T-helper 1 cell (primary cell): ENCODE results near the gene PHAF1.
A peak's percentile ranks its signal among the peaks of the same experiment; 100 is the strongest.
"Not testable (repeated sequence)": the region's sequence is repeated elsewhere in the genome, so short reads cannot be mapped to it uniquely, and the experiment has no call there.

Experiments used
- DNase-seq, 5 donors: peaks; one replicate each; pipeline ENCODE4 v3.0.0-alpha.2; 2012 to 2020

Gene PHAF1

DNA sequence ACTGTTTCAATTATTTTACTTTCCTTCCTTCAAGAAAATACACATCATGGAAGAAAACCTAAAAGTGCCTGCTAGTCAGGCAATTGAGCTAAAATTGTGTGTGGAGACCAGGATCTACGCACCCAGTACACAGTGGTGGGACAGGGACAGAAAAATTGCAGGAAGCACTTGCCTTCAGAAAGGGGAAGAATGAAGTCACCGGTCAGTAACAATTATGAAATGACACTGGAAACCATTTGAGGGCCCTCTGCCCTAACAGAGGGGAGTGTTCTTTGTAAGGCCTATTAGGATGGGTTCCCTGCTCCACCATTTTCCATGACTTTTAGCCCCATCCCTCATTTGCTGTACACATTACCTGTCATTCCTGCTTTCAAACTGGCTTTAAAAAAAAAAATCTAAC is 4.5 kb upstream of the PHAF1 start:
- no peak for DNase-seq

DNA sequence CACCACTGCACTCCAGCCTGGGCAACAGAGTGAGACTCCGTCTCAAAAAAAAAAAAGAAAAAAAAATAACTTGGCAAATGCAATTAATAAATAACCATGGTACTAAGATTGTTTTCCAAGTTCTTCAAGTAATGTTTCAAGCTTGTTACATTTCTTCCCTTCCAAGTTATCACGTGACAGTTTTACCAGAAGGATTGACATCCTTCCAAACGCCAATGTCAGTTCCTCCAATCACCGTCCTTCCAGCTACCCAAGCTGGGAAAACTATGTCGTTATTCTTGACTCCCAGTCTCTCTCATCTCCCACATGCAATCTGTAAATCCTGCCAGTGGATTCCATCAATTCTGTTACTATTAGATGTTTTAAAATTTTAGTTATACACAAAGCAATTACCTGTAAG is 3.9 kb upstream of the PHAF1 start:
- DNase-seq: no peak

DNA sequence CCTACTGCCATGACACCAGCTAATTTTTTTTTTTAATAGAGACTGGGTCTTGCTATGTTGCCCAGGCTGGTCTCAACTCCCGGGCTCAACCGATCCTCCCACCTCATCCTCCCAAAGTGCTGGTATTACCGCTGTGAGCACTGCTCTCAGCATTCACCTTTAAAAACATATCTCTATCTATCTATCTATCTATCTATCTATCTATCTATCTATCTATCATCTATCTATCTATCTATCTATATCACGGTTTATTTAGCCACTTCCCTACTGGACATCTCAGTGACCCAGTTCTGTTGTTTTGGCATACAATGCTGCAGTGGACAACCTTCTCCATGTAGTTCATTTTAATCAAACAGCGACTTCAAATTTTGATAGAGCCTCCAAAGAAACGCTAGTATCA is 1.3 kb upstream of the PHAF1 start:
- DNase-seq: no peak

DNA sequence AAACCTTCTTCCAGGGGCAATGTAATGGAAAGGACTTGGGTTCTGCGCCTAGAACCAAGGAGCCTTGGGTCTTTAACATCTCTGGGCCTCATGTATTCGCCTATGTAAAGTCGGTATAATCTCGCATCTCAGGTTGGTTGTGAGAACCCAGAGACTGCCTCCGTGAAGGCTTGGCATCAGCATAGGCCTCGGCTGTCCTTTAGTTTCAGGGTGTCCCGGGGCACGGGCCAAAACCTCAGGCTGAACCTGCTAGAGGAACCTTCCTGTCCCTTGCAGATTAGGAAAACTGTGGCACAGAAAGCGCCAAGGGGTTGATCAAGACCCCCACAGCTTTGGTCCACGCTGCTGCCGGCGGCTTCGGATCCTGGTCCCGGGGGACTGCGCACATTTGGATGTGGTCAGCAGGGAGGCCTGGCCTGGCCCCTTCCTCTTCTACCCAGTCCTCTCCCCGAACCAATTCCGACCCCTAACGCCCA is 772 bp upstream of the PHAF1 start:
- peak in 1 of 5 donors; percentile 0 for DNase-seq

DNA sequence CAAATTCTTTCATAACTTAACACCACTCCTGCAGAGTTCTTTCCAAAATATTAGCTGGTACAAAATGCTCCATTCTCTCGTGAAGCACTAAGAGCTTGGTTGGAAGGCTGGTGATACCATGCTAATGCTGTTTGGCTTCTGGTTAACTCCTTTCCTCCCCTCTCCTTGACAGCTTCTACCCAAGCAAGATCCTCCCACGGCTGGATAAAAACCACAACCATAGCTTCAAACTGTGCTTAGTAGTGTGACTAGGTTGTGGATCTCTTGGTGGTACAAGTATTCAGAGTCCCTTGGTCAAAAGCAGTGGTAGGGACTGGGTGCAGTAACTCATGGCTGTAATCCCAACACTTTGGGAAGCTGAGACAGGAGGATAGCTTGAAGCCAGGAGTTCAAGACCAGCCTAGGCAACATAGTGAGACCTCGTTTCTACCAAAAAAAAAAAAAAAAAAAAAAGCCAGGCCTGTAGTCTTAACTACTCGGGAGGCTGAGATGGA is 2.3 kb downstream of the PHAF1 start:
- DNase-seq: no peak

DNA sequence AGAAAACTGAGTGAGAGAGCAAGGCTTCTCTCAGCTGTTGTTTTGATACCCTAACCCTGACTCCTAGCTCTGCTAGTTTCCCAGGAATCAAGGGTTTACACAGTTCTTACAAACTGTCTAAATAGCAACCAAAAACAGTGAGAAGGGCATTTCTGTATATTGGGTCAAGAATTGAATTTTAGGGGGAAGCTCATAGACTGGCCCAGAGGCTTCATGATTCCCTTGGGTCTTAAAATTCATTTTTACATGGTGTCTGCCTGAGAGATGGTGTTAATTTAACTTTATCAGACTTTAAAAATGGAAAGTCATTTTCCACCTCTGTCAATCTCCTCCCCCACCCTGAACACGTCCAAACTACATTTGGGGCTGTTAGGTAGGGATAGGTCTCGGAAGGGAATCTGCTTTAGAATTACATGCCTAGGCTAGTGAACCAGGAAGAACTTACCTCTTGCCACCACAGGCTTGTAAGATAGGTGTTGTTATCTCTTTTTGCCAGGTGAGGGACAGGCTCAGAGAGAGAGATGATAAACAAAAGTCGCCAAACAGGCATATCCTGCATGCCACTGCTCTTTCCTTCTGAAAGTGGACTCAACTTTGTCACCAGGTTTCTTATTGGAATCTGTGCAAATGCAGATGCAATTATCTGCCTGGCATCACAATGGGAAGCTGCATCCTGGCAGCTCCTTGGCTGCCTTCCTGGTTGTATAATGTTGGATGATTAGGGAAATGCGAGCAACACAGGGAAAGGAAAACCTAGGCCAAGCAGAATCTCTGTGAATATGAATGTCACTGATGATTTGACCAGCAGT is 3.1 kb downstream of the PHAF1 start:
- no peak for DNase-seq

DNA sequence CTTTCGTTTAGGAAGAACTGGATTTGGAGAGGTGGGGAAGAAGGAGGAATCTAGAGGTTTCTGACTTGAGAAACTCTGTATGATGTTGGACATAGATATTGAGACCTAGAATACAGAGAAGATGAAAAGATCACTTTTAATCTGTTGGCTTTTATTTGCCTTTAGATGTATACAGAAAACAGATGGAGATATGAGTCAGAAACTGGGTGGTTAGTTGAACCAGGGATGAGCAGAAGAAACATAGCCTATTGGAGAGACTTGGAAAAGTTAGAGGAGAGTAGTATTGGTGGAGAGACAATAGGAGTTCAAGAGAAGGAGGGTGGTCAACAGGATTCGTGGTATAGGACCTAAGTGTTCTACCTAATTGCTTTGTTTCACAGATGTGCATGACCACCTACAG is 5.1 kb downstream of the PHAF1 start:
- no peak for DNase-seq

DNA sequence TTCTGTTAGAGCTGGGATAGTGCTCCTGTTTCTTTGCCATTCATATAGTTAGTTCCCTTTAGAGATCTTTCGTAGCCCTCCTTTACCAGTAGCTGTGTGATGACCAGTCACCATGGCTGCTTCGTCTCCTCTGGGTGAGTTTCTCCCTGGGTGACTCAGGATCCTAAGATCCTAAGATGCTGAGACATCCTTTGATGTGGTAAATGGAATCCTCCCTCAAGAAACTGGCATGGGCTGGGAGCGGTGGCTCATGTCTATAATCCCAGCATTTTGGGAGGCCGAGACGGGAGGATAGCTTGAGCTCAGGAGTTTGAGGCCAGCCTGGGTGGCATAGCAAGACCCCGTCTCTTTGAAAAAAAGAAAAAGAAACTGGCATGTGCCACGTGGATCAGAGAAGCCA is 5.9 kb downstream of the PHAF1 start:
- no peak for DNase-seq

DNA sequence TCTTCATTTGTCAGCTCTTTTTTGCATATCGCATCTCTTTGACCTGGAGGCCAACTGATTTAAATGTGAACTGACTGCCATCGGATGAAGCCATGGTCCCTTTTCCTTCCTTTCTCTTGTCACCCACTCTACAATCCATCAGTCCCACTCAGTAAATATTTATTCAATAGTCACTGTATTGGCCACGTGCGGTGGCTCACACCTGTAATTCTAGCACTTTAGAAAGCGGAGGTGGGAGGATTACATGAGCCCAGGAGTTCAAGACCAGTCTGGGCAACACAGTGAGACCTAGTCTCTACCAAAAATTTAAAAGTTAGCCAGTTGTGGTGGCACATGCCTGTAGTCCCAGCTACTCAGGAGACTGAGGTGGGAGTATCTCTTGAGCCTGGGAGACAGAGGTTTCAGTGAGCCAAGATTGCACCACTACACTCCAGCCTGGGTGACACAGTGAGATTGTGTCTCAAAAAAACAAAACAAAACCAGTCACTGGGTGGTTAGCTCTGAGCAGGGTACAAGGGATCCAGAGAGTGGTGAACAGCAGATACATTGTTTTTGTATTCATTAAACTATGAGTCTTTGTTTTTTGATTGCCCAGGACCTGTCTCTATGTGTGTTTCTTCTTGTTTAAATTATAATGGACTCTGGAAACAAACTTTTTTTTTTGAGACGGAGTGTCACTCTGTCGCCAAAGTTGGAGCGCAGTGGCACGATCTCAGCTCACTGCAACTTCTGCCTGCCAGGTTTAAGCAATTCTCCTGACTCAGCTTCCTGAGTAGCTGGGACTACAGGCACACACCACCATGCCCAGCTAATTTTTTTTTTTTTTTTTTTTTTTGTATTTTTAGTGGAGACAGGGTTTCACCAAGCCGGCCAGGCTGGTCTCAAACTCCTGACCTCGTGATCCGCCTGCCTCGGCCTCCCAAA is 6.9 kb downstream of the PHAF1 start:
- no peak for DNase-seq

DNA sequence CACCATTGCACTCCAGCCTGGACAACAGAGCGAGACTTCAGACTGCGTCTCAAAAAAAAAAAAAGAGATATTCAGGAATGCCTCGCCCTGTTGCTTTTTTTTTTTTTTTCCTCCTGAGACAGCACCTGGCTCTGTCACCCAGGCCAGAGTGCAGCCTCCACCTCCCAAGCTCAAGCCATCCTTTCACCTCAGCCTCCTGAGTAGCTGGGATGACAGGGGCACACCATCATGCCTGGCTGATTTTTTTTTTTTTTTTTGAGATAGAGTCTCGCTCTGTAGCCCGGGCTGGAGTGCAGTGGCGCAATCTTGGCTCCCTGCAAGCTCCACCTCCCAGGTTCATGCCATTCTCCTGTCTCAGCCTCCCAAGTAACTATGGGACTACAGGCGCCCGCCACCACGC is 8.0 kb downstream of the PHAF1 start:
- no peak for DNase-seq

DNA sequence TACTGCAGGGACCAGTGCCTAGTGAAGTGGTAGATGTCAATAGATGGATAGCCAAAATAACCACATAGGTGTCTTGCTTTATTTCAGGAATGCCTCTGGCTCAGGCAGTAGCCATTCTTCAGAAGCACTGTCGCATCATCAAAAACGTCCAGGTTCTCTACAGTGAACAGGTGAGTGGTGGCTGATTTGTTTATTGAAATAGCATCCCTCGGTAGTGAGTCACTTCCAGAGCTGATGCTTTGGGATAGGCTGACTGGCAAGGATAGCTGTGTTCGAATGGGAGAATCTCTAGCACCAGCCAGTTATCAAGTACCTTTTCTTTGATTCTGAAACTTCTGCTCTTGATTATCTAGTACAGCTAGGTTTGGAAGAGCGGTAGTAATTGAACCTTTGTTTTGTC is 10.3 kb downstream of the PHAF1 start:
- no peak for DNase-seq

DNA sequence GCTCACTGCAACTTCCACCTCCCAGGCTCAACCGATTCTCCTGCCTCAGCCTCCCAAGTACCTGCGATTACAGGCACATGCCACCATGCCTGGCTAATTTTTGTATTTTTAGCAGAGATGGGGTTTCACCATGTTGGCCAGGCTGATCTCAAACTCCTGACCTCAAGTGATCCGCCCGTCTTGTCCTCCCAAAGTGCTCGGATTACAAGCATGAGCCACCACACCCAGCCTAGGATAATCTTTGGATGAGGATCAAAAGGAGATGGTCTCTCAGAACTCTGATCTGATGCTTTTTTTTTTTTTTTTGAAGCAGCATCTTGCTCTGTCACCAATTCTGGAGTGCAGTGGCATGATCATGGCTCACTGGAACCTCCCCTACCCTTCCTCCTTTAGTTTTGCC is 13.1 kb downstream of the PHAF1 start:
- not testable (repeated sequence) for DNase-seq

DNA sequence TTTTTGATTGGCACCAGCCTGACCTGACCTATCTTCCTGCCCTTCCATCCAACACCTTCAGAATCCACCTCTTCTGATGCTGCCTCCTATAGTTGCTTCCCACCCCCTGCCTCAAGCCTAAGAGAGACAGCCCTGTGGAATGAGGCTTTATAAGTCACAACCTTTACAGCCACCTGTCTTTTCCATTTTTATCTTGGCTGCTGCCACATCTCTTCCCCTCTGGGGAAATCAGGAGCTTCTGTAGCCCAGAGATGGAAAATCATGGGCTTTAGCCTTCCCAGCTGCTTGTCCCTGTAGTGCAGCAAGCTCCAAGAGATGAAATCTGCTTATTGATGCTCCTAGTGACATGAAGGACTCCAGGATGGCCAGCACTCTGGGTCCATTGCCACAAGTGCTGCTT is 18.7 kb downstream of the PHAF1 start:
- DNase-seq: no peak

DNA sequence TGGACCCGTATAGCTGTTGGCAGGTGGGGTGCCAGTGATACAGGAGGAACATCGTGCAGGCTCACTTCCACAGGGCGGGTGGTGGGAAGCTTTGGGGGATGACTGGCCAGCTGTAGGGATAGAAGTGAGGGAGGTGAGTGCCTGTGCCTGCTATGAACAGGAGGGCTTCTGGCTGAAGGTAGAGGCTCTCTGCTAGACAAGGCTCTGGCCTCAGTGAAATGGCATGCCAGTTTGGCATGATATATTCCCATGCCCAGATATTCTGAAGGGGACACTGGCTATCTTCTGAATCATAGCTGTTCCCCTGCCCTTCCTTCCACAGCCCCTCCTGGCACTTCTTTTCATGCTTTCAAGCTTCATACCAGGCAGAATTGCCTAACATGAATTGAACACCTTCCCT is 19.1 kb downstream of the PHAF1 start:
- no peak for DNase-seq

DNA sequence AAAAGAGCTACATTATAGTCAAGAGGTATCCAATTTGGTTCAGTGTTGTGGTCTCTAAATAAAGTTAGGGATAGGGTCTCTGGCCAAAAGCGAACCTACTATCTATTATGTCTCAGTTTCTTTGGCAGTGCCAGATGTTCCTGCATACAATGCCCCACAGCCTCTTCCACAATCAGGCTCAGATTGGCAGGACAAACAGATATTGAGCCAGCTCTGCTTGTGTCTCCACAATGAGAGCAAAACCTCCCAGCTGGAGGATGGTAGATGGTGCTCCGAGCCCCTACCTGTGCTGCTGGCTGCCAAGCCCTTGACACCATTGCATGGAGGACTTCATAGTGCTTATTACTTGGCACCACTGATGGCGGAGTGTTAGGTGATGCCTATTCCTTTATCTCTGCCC is 19.7 kb downstream of the PHAF1 start:
- DNase-seq: no peak

DNA sequence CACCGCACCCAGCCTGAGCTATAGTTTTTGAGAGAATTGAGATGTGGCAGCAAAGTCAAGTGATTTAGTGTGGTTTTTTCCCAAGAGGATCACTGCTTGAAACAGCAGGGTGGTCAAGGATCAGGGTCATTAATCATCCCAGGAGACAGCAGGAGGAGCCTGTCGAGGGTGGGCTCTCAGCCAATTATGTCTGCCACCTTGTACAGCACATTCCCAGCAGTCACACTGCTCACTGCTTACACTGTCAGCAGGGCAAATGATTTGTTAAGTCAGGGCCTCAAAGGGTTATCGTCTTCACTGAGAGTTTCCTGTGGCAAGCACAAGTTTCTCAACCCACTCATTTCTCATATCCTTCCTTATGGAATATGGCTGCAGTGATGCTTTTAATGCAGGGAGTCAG is 27.9 kb downstream of the PHAF1 start:
- DNase-seq: no peak

DNA sequence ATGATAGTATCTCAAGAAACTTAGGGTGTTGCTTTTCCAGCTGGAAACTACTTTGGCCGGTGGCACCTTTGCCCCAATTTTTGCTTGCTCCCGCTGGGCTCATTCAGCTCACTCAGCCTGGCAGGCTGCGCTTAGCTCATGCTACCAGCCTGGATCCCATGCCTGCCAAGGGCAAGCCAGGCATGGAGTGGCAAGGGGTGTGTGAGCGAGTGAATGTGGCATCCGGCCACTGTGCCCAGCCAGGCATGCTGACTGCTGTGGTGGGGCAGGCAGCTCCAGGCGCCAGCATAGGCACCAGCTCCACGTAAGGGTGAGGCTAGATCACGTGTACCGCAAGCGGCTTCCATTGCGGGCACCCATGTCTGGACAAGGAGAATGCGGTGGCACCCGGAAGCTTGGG is 31.6 kb downstream of the PHAF1 start:
- DNase-seq: no peak

DNA sequence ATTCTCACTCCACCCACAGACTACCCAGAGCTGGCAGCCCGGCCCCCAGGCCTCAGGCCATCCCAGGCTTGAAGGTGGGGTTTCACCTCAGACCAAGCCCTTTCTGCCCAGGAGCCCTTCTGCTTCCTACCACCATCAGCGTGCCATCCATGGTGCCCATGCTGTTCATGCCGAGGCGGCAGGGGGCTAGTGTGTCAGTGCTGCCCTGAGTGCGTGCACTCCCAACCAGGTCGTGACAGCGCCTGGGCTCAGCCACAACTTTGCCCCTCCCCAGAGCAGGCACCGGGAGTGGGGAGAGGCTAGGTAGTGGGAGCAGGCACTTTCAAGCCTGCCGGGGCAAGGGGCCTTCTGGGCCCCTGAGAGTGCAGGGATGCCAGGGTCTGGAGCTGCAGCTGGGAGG is 32.6 kb downstream of the PHAF1 start:
- no peak for DNase-seq

DNA sequence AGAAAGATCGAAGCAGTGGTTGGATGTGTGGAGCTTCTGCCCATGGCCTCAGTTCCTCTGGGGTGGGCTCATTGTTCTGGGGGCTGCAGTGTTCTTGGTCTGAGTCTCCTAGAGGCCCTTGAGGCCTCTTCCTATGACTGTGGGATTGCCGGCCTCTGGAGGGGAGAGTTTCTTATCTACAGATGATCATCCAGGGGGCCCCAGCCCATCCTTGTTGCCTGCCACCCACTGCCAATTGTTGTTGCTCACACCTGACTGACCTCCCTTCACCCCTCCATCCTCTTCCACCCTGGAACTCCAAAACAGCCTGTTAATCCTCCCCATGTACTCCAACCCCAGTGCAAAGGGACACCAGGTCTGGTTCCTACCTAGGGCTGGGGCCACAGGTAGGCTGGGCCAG is 35.2 kb downstream of the PHAF1 start:
- no peak for DNase-seq

DNA sequence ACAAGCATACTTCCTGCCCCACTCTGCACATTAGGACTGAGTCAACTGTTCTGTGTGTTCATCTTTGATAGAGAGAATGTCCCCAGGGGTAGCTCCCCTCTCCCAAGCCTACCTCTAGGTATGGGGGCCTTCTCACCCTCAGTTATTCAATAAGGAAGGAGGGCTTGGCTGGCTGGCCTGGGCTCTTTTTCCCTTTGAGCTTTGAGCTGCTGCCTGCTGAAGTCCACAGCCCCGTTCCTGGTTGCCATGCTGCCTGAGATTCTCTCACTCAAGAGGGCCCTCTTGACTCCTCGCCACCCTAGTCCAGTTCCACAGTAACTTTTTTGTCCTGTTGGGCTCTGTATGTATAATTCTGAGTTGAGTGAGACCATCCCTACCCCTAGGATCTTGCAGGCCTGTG is 36.0 kb downstream of the PHAF1 start:
- DNase-seq: no peak

DNA sequence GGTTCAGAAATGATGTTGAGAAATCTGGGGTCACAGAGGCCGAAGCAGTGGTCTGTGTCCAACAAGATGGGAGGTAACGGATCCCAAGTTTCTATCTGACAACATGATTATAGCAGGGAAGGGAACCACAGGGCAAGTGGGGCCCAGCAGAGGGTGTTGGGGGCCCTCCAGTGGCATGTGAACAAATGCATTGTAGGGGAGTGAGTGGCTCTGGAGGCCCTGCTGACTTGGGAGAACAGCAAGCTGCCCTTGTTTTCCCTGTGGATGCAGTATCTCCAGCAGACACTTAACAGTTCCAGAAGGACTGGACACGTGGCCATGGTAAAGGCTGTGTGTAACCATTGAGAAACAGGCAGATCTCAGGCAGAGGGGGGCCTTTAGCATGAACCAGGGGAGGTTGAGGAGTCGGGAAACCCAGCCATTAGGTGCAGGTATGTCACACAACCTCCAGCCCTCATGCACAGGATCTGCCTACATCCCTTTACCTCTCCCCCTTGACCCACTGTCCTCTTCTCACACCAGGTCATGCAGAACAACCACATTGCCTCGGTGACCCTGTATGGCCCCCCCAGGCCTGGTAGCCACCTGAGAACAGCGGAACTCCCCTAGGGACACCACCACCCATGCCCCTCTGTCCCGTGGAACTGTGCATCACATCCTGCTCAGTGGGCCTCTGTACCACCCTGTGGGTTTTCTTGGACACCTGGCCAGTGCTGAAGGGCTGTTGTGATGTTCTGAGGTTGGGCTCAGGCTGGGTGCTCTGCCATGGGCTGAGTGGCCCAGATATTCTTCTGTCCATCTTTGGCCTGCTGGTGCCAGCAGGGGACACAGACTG is 37.0 kb downstream of the PHAF1 start:
- no peak for DNase-seq

DNA sequence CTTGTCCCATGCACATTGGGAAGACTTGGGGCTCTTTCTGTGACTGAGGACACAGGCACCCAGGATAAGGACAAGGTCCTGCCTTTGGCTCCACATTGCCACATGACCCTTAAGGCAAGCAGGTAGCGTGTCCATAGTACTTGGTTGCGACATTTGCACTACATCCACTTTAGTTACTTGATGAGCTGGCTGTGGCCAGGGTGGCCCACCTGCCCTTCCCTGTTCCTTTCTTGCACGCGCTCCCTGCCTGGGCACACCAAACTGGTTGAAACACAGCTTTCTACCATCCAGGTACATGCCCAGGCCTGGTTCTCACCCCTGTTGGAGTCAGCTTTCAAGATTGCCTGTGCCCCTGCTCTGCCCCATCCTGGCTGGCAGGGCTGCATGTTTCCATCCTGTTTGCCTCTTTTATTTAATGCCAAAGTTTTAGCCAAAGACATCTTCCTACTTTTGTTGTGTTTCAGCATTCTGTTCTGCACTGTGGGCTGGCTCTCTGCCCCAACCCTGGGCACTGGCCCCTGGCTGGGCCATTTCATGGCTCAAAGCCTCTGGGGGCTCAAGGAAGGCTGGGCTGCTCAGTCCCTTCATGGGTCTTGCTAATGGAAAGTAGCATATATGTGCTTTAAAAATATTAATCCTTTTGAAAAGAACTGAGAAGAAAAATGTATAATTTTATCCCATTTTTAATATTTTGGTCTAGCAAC is 37.8 kb downstream of the PHAF1 start:
- no peak for DNase-seq
